Measurements from ENCODE around the gene PICK1. TPM values are rescaled to one million over a fixed set of nuclear protein-coding genes. Genes with fewer than 3 reads are reported as not detected.

The PICK1 gene
- total and polyA plus RNA-seq, 2 of the 4 experiments (the other 2 are of a cell fraction): 16.5 to 21.0 TPM

- no peak for ATAC-seq (ENCODE audit: low read depth)
- no peaks in the 10 kb centered on the region for H3K36me3 ChIP-seq (ENCODE audit: control insufficient read depth, insufficient read depth, low read length)
- intact Hi-C loops (cut with micrococcal nuclease): no loop called here
- H3K4ac ChIP-seq (ENCODE audit: low read depth, low read length): no peak overlapping the region
- peaks cover 17% of the 10 kb centered on the region for H3K9me1 ChIP-seq (ENCODE audit: insufficient read depth, low read length)
- H4K91ac ChIP-seq (ENCODE audit: insufficient read depth, low read depth, low read length): no peak overlapping the region
- H3K56ac ChIP-seq (ENCODE audit: extremely low read depth, insufficient read depth, low read length): no peak overlapping the region
- H2BK120ac ChIP-seq (ENCODE audit: low read depth, low read length): no peak overlapping the region; the same call in 1 of the 2 replicates
- no peak overlapping the region for H3K9ac ChIP-seq (ENCODE audit: low read depth, low read length)
- H2BK15ac ChIP-seq (ENCODE audit: low read depth, low read length): no peak overlapping the region
- H2AK9ac ChIP-seq (replicated peaks; ENCODE audit: low read depth, low read length, poor library complexity): no peak overlapping the region
- WGBS, 2 experiments (ENCODE audit: extremely low coverage in 2 of 2, insufficient read length in 1 of 2): 32% methylated on average over 5 of the region's 10 CpGs; no CpG with 5 or more reads in 1 of the 2 experiments
- DNase-seq: no peak
- TF ChIP-seq RAD21 (IDR thresholded peaks at IDR 0.05; ENCODE audit: low read length) (no peak), SMC3 (IDR thresholded peaks at IDR 0.05; ENCODE audit: low read depth, low read length) (no peak), USF2 (IDR thresholded peaks at IDR 0.05; ENCODE audit: low read depth, low read length) (no peak), BHLHE40 (IDR thresholded peaks at IDR 0.05; ENCODE audit: low read depth, low read length) (no peak), ELK1 (IDR thresholded peaks at IDR 0.05; ENCODE audit: borderline replicate concordance, low read depth, low read length) (no peak)
- H4K8ac ChIP-seq (ENCODE audit: low read depth in 2 of 2, low read length in 2 of 2): no peak overlapping the region
- ChIA-PET CTCF (no interaction called here), POLR2A (ENCODE audit: unreplicated experiment) (no interaction called here)
- H3K23ac ChIP-seq (ENCODE audit: low read depth, low read length): no peak overlapping the region
- no peak overlapping the region for H3K14ac ChIP-seq (replicated peaks; ENCODE audit: low read depth, low read length)
- no peak overlapping the region for H2BK20ac ChIP-seq (ENCODE audit: low read depth, low read length)
- peak overlapping the region; percentile 54; the same call in 1 of the 2 replicates for H2AK5ac ChIP-seq (ENCODE audit: low read depth, low read length)
- no peak overlapping the region for H3K4me2 ChIP-seq (ENCODE audit: low read depth, low read length)
- H3K27ac ChIP-seq (ENCODE audit: insufficient read depth, low read length): no peak overlapping the region
- H3K4me1 ChIP-seq (ENCODE audit: control insufficient read depth, insufficient read depth, low read length): peaks cover 23% of the 10 kb centered on the region
- in situ Hi-C loops (cut with MboI; ENCODE audit: low sequenced_read_pairs): no loop called here
- 0 out of 2 replicates have a peak, but pooled peaks cover 2% of the 10 kb centered on the region for H3K27me3 ChIP-seq (ENCODE audit: control insufficient read depth, insufficient read depth, low read length)
- H3K4me3 ChIP-seq (ENCODE audit: insufficient read depth, low read depth, low read length): no peak overlapping the region
- no peak overlapping the region for H4K5ac ChIP-seq (ENCODE audit: low read depth, low read length)
- H3K18ac ChIP-seq (ENCODE audit: low read depth, low read length): no peak overlapping the region
- H3K9me3 ChIP-seq (ENCODE audit: control insufficient read depth, insufficient read depth, low read length): no peaks in the 10 kb centered on the region
- H2AFZ ChIP-seq (replicated peaks; ENCODE audit: low read length, poor library complexity): no peak overlapping the region
- H4K20me1 ChIP-seq (ENCODE audit: insufficient read depth, low read length): no peaks in the 10 kb centered on the region
- H2BK5ac ChIP-seq (ENCODE audit: low read depth, low read length, poor library complexity, severe bottlenecking): no peak overlapping the region
- no TSS peak for BruUV-seq (replicated peaks)
- no peaks in the 10 kb centered on the region; a peak in 1 of 4 replicates for H3K79me1 ChIP-seq (ENCODE audit: low read depth in 1 of 2, low read length in 2 of 2)
- dilution Hi-C loops (cut with HindIII; ENCODE audit: low sequenced_read_pairs, unreplicated experiment): no loop called here
These were observed 20.7 kb upstream of the PICK1 start for GRCh38 chr22:38036392-38037062.

Data from IMR-90 (cell line).